Astrocyte of the hippocampus (primary cell): ENCODE measurements around the gene AFF3.

Experiments used
- DNase-seq: peaks from one replicate; pipeline ENCODE4 v3.0.0; 2011; ENCODE audit warnings: low read depth, low spot score

The AFF3 gene

DNA sequence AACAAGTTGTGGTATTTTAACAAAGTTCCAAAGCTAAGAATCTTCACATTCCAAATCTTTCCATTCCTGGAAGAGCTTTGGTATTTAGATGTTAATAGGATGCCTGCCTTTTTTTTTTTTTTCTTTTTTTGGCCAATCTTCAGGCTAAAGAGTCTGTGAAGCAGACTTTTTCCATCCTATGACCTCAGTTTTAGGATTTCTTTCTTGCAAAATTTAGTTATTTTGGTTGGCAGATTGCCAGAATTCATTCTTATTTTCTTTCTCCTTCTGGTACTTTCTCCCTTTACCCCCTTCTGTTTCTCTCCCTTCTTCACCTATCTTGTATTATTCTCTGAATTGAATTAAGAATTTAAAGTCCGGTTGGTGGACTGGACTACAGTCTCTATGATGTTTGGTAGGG lies 434.8 kb downstream of the AFF3 start:
- peak; percentile 72 for DNase-seq

GRCh38 chr2:99706735-99707134 lies 435.7 kb downstream of the AFF3 start:
- peak; percentile 46 for DNase-seq

DNA sequence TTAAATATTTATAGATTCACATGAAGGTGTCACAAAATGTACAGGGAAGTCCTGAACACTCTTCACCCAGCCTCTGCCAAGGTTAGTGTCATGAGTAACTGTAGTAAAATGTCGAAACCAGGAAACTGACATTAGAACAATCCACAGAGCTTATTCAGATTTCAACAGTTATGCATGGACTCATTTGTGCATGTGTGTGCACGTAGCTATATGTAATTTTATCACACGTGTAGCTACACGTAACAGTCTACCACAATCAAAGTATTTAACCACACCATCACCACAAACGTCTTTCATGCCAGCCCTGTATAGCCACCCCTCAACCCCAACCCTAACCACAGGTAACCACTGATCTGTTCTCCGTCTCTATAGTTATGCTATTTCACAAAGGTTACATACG lies 440.9 kb downstream of the AFF3 start:
- no peak for DNase-seq

GRCh38 chr2:99700482-99701398 lies 441.6 kb downstream of the AFF3 start:
- no peak for DNase-seq

DNA sequence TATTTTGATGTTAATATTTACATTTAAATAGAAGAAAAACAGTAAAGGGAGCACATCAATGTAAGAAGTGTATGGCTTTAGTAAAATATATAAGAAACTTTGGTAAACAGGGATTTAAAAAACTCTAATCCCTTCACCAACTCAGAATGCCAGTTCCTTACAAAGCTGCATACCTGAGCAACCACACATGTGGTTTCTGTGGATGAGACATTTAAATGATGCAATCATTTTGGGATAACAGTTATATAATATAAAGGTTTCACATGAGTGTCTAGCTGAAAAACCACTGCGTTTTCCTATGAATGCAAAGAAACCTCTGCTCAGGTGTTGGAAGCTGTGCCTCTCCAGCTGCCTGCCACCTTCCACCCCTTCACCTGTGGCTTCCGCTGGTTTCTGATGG lies 443.5 kb downstream of the AFF3 start:
- peak; percentile 76 for DNase-seq

GRCh38 chr2:99697811-99698568 lies 444.4 kb downstream of the AFF3 start:
- DNase-seq: peak; percentile 95

DNA sequence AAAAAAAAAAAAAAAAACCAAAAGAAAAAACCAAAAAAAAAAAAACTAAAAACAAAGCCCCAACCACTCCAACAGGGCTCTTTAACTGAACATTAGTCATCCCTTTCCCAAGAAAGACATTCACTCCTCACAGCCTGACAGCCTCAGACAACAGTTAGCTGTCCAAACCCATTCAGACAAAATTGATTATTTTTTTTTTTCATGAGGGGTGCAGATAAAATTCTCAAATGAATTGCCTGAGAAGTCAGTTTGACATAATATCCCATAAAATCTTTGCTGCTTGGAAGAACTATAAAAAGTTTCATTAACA lies 446.5 kb downstream of the AFF3 start:
- DNase-seq: no peak

DNA sequence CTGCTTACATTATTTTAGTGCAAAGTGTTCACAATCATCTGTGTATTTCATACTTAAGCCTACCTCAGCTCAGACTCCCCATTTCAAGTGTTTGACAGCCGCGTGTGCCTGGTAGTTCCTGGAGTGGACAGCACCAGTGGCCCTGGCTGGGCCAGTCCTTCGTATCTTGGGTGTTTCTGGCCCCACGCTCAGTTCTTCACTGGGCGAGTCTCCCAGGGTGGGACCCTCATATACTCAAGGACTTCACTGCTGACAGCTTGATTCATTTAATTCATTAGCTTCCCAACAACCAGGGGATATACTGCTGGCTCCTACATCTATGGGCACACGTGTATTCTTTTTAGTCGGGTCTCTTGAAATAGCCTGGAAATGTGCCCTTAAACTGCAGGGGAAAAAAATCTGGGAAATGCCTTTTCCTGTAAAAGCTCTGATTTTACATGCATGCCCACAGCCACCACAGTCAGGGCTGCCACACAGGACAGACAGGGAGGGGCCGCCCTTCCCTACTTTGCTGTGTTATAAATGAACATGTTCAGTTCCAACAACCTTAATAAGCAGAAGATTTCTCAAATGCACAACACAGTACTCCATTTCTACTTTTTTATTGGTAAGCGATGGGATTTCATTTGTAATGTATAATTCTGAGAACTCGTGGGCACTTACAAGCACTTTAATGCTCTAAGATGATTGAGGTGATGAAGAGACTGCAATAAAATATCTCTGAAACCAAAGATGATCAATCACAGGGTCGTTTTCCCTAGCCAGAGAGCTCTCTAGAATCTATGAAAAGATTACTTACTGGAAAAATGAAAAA lies 447.1 kb downstream of the AFF3 start:
- DNase-seq: peak; percentile 56

GRCh38 chr2:99694331-99694730 lies 448.1 kb downstream of the AFF3 start:
- DNase-seq: peak; percentile 55

GRCh38 chr2:99692785-99693184 lies 449.6 kb downstream of the AFF3 start:
- no peak for DNase-seq

DNA sequence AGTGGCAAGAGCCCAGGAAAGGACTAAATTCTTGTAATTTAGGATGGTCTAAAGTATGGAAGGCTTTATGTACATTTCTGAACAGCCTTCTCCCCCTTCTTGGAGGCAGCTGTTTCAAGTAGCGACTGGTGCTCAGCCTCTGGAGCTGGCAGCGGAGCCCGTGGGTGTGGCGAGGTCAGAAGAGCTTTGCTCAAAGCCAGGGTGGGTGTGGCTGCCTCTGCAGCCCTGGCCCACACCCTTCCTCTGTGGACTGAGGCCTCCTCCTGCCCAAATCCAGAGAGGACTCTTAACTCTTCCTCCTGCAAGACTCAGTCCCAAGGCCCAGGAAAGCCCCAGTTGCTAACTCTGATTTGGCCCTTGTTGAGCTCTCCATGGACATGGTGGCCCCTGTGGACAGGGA lies 450.5 kb downstream of the AFF3 start:
- DNase-seq: no peak

- no peak for DNase-seq
Observed at GRCh38 chr2:99689145-99689742, 453.1 kb downstream of the AFF3 start.

DNA sequence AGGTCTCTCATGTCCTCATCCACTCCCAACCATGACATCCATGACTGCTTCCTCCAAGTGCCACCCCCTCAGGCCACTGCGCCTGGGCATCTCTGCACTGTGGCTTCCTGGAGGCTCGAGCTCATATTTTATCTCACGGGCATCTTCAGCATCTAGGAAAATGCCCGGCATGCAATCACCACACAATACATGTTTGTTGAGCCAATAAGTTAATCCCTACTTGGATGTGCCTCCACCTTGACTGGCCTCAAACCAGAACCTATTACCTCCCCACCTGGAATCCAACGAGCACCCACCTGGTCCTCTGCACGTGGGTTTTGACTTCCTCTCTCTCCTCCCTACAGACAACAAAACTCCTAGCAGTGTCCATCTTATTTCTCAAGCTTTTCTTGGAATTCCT lies 453.7 kb downstream of the AFF3 start:
- no peak for DNase-seq

DNA sequence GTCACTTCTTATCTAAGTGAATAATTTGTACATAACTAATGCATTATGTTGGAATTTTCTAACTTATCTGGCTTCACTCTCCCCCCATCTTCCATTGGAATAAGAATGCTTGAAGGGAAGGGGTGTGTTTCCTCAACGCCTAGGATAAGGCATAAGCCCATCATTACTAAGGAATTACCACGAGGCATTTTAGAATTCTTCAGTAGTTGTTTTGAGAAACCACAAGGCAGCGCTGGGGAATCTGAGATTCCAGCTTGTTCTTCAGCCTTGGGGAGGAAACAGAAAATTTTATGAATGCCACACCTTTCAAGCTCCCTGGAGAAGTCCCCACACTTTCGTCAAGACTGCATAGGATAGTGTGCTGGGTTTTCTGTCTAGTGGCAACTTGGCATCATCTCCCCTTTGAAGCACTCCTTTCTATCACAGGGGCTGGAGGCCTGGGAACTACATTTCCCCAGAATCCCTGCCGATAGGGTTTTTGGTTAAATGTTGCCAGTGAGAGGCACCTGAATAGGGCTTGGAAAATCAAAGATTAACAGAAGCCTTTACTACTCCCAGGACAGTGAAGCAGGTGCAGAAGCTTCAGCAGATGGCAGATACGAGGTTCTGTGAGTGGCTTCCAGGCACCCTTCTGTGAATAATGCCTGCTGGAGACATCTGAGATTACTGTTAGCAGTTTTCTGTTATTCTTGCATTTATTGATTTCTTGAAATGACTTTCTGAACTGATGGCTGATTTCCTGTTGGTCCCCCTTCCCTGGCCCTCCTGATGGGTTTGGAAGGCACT lies 459.9 kb downstream of the AFF3 start:
- peak; percentile 86 for DNase-seq

DNA sequence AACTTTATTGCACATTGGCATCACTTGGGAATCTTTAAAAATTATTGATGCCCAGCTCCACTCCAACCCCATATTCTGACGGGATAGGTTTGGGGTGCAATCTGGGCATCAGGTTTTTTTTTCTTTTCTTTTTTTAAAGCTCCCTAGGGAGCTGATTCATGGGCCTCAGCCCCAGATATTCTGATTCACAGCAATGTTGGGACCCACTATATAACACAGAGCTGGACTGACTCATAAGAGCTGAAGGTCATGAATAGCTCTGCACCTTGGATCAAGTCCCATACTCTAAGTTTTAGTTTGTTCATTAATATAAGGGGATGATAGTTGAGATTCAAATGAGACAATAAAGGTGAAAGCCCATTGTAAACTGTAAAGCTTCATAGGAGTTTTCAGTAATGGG lies 461.4 kb downstream of the AFF3 start:
- DNase-seq: no peak

DNA sequence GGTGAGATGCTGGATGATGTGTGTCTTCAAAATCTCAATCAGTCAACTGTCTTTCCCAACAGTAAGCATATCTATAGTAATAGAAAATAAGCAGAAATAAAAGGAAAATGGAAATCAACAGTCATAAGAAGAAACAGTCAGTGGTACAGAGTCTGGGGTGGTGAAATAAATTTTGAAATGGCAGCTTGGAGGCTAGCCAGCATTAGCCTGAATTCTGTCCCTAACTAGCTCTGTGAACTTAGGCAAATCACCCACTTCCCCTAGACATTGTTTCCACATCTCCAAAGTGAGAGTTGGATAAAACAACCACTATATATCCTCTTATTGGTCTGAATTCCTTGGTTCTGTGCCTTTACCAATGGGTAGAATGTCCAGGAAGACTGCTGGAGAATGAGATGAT lies 462.9 kb downstream of the AFF3 start:
- DNase-seq: no peak

DNA sequence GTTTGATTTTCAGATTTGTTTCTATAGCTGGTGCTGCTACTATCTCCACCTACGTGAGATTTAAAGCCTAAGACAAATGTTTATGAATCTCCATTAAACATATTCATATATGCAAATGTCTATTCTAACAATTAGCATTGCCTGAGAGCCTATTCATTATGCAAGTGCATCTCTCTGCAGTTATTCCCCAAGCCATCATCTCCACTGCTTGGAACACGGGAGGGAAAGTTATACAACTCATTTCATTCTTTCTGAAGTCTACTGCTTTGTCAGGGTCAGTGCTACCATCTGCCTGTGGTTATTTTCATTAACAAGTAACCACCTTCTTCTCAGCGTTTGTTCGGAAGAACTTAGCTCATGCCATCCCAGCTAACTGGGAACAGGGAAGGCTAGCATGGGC lies 463.8 kb downstream of the AFF3 start:
- no peak for DNase-seq

DNA sequence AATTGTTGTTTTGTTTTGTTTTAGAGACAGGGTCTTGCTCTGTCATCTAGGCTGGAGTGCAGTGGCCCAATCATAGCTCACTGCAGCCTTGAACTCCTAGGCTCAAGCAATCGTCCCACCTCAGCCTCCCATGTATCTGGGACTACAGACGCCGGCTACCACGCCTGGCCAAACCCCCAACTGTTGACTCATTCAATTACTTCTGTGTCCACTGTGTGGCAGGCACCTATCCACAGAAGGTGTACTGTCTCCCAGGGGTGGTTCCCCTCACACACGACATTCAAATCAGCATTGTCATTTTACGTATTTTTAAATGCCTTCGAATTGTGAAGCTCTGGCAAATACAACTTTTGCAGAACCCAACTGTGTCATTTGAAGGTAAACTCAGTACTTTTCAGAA lies 464.6 kb downstream of the AFF3 start:
- DNase-seq: no peak

GRCh38 chr2:99675130-99675661 lies 467.2 kb downstream of the AFF3 start:
- no peak for DNase-seq

DNA sequence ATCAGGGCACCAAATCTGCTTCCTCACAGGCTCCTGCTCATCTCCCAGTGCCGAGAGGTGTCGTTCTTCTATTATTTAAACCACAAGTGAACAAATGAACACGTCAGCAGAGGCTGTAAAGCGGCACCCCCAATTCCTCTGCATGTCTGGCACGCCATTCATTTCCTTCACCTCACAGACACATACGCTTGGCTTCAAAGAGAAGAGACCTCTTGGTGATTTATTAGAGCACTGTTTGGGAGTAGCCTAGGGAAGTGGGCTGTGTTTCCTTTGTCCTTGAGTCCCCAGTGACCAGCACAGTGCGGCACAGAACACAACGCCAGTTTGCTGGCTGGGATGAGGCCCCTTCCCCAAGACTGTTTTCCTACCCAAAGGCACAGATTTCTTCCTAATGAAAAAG lies 468.3 kb downstream of the AFF3 start:
- DNase-seq: no peak
